ENCODE data around the gene CCNF. TPM values are rescaled to one million over a fixed set of nuclear protein-coding genes. Genes with fewer than 3 reads are reported as not detected.

Gene CCNF
- total RNA-seq, 1 donor from 2014 or later, result 41.6 TPM

GRCh38 chr16:2467528-2468232, 38.4 kb downstream of the CCNF start:
- no peak for TF ChIP-seq EZH2 (IDR thresholded peaks at IDR 0.05)
- TF ChIP-seq EZH2phosphoT487 (IDR thresholded peaks at IDR 0.05), result no peak
- TF ChIP-seq CTCF (IDR thresholded peaks at IDR 0.05), result peak; percentile 10
- Histone ChIP-seq H3K9me3 (ENCODE audit: low read depth) (no peaks in the 10 kb centered on the region), H4K20me1 (ENCODE audit: low read depth) (peaks cover 14% of the 10 kb centered on the region), H3F3A (ENCODE audit: low read depth) (peaks cover 66% of the 10 kb centered on the region), H3K27ac (no peak overlapping the region), H2AFZ (replicated peaks) (peak overlapping the region; percentile 17), H3K4me1 (peaks cover 40% of the 10 kb centered on the region), H3K4me3 (peak overlapping the region; percentile 47), H3K4me2 (peak overlapping the region; percentile 92), H3K27me3 (peaks cover 21% of the 10 kb centered on the region), H3K36me3 (no peaks in the 10 kb centered on the region), H3K79me2 (ENCODE audit: low read depth) (no peaks in the 10 kb centered on the region), H3K9ac (no peak overlapping the region)
- Mint-ChIP-seq H3K4me1 (peaks cover 16% of the 10 kb centered on the region), H3K36me3 (peaks cover 3% of the 10 kb centered on the region), H3K27ac (no peak overlapping the region), H3K4me3 (peak overlapping the region; percentile 65), H3K27me3 (ENCODE audit: insufficient read depth, low read depth) (peaks cover 19% of the 10 kb centered on the region), H3K9me3 (no peaks in the 10 kb centered on the region)
- peak; percentile 84 for DNase-seq (ENCODE audit: low spot score)

GRCh38 chr16:2468233-2468724, 39.0 kb downstream of the CCNF start:
- Histone ChIP-seq H4K20me1 (ENCODE audit: low read depth) (peaks cover 20% of the 10 kb centered on the region), H3K4me2 (peak overlapping the region; percentile 92), H3K9ac (no peak overlapping the region), H3K79me2 (ENCODE audit: low read depth) (no peaks in the 10 kb centered on the region), H3K36me3 (no peaks in the 10 kb centered on the region), H3K27ac (no peak overlapping the region), H2AFZ (replicated peaks) (peak overlapping the region; percentile 17), H3K27me3 (peaks cover 27% of the 10 kb centered on the region), H3K4me3 (peak overlapping the region; percentile 47), H3F3A (ENCODE audit: low read depth) (peaks cover 72% of the 10 kb centered on the region), H3K9me3 (ENCODE audit: low read depth) (no peaks in the 10 kb centered on the region), H3K4me1 (peaks cover 40% of the 10 kb centered on the region)
- Mint-ChIP-seq H3K27me3 (ENCODE audit: insufficient read depth, low read depth) (peaks cover 19% of the 10 kb centered on the region), H3K4me1 (peaks cover 20% of the 10 kb centered on the region), H3K27ac (peak overlapping the region; percentile 76), H3K9me3 (no peaks in the 10 kb centered on the region), H3K36me3 (peaks cover 2% of the 10 kb centered on the region), H3K4me3 (peak overlapping the region; percentile 73)
- TF ChIP-seq EZH2 (IDR thresholded peaks at IDR 0.05) (no peak), CTCF (IDR thresholded peaks at IDR 0.05) (no peak), EZH2phosphoT487 (IDR thresholded peaks at IDR 0.05) (no peak)
- DNase-seq (ENCODE audit: low spot score), result peak; percentile 62

GRCh38 chr16:2468725-2469398, 39.6 kb downstream of the CCNF start:
- peaks cover 76% of the 10 kb centered on the region for H3F3A ChIP-seq (ENCODE audit: low read depth)
- H3K9ac ChIP-seq, result no peak overlapping the region
- H3K9me3 Mint-ChIP-seq, result no peaks in the 10 kb centered on the region
- peaks cover 18% of the 10 kb centered on the region for H3K27me3 Mint-ChIP-seq (ENCODE audit: insufficient read depth, low read depth)
- H3K79me2 ChIP-seq (ENCODE audit: low read depth), result no peaks in the 10 kb centered on the region
- H2AFZ ChIP-seq (replicated peaks), result no peak overlapping the region
- no peaks in the 10 kb centered on the region for H3K36me3 ChIP-seq
- peak overlapping the region; percentile 92 for H3K4me2 ChIP-seq
- no peaks in the 10 kb centered on the region for H3K9me3 ChIP-seq (ENCODE audit: low read depth)
- TF ChIP-seq EZH2phosphoT487 (IDR thresholded peaks at IDR 0.05), result no peak
- peaks cover 33% of the 10 kb centered on the region for H3K27me3 ChIP-seq
- DNase-seq (ENCODE audit: low spot score), result peak; percentile 47
- peaks cover 20% of the 10 kb centered on the region for H4K20me1 ChIP-seq (ENCODE audit: low read depth)
- no peak overlapping the region for H3K27ac Mint-ChIP-seq
- peak overlapping the region; percentile 73 for H3K4me3 Mint-ChIP-seq
- peaks cover 21% of the 10 kb centered on the region for H3K4me1 Mint-ChIP-seq
- peaks cover 40% of the 10 kb centered on the region for H3K4me1 ChIP-seq
- H3K27ac ChIP-seq, result no peak overlapping the region
- no peaks in the 10 kb centered on the region for H3K36me3 Mint-ChIP-seq
- H3K4me3 ChIP-seq, result peak overlapping the region; percentile 47
